B cell (primary cell): Measurements from ENCODE around the gene HNRNPF.

ENCODE experiments used
- CTCF ChIP-seq: fragments of 200-600 bp; IDR thresholded peaks from one replicate; pipeline ENCODE4 v1.8.0; 2022; ENCODE audit warnings: antibody characterized with exemption, mild to moderate bottlenecking
- EZH2 ChIP-seq: IDR thresholded peaks from 2 replicates; pipeline ENCODE4 v1.6.1; 2012; ENCODE audit warnings: borderline replicate concordance, low read depth, mild to moderate bottlenecking, moderate library complexity, low read length; ENCODE audit not compliant: insufficient read depth, poor library complexity, severe bottlenecking

DNA sequence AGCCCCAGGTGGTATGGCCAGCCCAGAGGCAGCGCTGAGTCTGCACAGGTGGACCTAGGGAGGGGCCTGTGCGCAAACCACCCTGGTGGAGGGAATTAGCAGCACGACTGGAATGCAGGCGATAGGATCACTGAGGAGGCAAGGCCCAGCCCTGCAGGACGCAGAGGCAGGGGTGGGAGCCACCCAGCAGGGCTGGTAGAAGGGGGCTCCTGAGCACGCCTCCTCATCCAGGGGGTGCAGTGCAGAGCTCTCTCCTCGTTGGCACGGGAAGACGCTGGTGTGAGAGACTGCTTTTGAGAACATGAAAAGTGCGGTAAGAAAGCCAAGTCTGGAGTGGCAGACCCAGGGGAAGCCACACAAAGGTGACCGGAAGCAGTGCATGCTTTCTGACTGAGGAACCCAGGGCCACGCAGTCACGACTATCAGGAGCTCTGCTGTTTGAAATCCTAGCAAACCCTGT is 31.5 kb downstream of the HNRNPF start:
- TF ChIP-seq CTCF = no peak
- no peak for TF ChIP-seq EZH2
